ENCODE data around the gene RAB31.

- TF ChIP-seq CTCF (IDR thresholded peaks at IDR 0.05) (no peak), POLR2A (IDR thresholded peaks at IDR 0.05) (no peak)
Observed at GRCh38 chr18:9720327-9720726, 12.2 kb downstream of the RAB31 start.
